Large intestine (tissue), 3 donors: ENCODE measurements around the gene ATP7A. TPM values are rescaled to one million over a fixed set of nuclear protein-coding genes. Genes with fewer than 3 reads are reported as not detected.
"Not testable (repeated sequence)": the region's sequence is repeated elsewhere in the genome, so short reads cannot be mapped to it uniquely, and the experiment has no call there.

ENCODE experiments used
- DNase-seq, 2 donors: peaks; one replicate each; pipeline versions ENCODE4 v3.0.0 to v3.0.0-alpha.2; 2013
- H3K27ac ChIP-seq: one replicate; pipeline ENCODE4 v1.5.1; 2013; ENCODE audit warnings: low read length
- H3K27me3 ChIP-seq: 2 replicates; pipeline ENCODE4 v1.6.1; 2013; ENCODE audit warnings: low read length; ENCODE audit not compliant: control insufficient read depth, insufficient read depth
- H3K36me3 ChIP-seq: 2 replicates; pipeline ENCODE4 v1.6.1; 2013; ENCODE audit warnings: low read length; ENCODE audit not compliant: control insufficient read depth, insufficient read depth
- H3K4me1 ChIP-seq: one replicate; pipeline ENCODE4 v1.6.1; 2013; ENCODE audit warnings: low read length; ENCODE audit not compliant: control insufficient read depth, insufficient read depth
- H3K4me3 ChIP-seq: one replicate; pipeline ENCODE4 v1.5.1; 2013; ENCODE audit warnings: low read length
- H3K9me3 ChIP-seq: one replicate; pipeline ENCODE4 v1.6.1; 2013; ENCODE audit warnings: mild to moderate bottlenecking, low read depth, low read length, moderate library complexity; ENCODE audit not compliant: control insufficient read depth
- WGBS: methylation state at CpG from one replicate; pipeline ENCODE4 v1.1.5; 2013; ENCODE audit warnings: low lambda C conversion rate; ENCODE audit not compliant: insufficient coverage; 5-methylcytosine and 5-hydroxymethylcytosine counted together
- polyA plus RNA-seq: library from polyadenylated mRNA; unstranded; fragments of 120-200 nt; gene quantifications from one replicate; pipeline ENCODE4 v1.2.1, GENCODE V29; 2013

The ATP7A gene
- polyA plus RNA-seq, 1 donor = 10.0 TPM

GRCh38 chrX:77945031-77945430 lies 34.5 kb downstream of the ATP7A start:
- not testable (repeated sequence) for H3K27me3 ChIP-seq, H3K4me1 ChIP-seq, H3K4me3 ChIP-seq, H3K27ac ChIP-seq, H3K36me3 ChIP-seq, H3K9me3 ChIP-seq, DNase-seq
- WGBS = no CpG with 5 or more reads among the region's 6 CpGs

- no peaks in the 10 kb centered on the region for H3K27me3 ChIP-seq
- no peaks in the 10 kb centered on the region for H3K36me3 ChIP-seq
- H3K4me3 ChIP-seq = no peak overlapping the region
- H3K9me3 ChIP-seq = no peaks in the 10 kb centered on the region
- no peak overlapping the region for H3K27ac ChIP-seq
- DNase-seq = no peak
- WGBS = no CpG with 5 or more reads among the region's 7 CpGs
- H3K4me1 ChIP-seq = peaks cover 2% of the 10 kb centered on the region
Measured at GRCh38 chrX:77945910-77946545, 35.5 kb downstream of the ATP7A start.

GRCh38 chrX:77946571-77946970 lies 36.1 kb downstream of the ATP7A start:
- H3K27me3 ChIP-seq = no peaks in the 10 kb centered on the region
- no peaks in the 10 kb centered on the region for H3K9me3 ChIP-seq
- no peak overlapping the region for H3K27ac ChIP-seq
- no peak overlapping the region for H3K4me3 ChIP-seq
- no peaks in the 10 kb centered on the region for H3K36me3 ChIP-seq
- peaks cover 2% of the 10 kb centered on the region for H3K4me1 ChIP-seq
- no peak for DNase-seq
- no CpG with 5 or more reads among the region's 2 CpGs for WGBS

GRCh38 chrX:77949840-77950239 lies 39.3 kb downstream of the ATP7A start:
- H3K4me3 ChIP-seq = no peak overlapping the region
- DNase-seq = no peak
- no peaks in the 10 kb centered on the region for H3K27me3 ChIP-seq
- H3K4me1 ChIP-seq = no peaks in the 10 kb centered on the region
- H3K36me3 ChIP-seq = no peaks in the 10 kb centered on the region
- H3K9me3 ChIP-seq = no peaks in the 10 kb centered on the region
- WGBS = no CpG with 5 or more reads among the region's 2 CpGs
- H3K27ac ChIP-seq = no peak overlapping the region

- Histone ChIP-seq H3K9me3 (no peaks in the 10 kb centered on the region), H3K27ac (no peak overlapping the region), H3K36me3 (no peaks in the 10 kb centered on the region), H3K27me3 (no peaks in the 10 kb centered on the region), H3K4me1 (no peaks in the 10 kb centered on the region), H3K4me3 (no peak overlapping the region)
- WGBS = no CpG with 5 or more reads among the region's 1 CpG
- DNase-seq = no peak
Measured at GRCh38 chrX:77952173-77952572, 41.7 kb downstream of the ATP7A start.

GRCh38 chrX:77953302-77953701 lies 42.8 kb downstream of the ATP7A start:
- no CpG with 5 or more reads among the region's 1 CpG for WGBS

GRCh38 chrX:77953708-77954107 lies 43.2 kb downstream of the ATP7A start:
- DNase-seq = peak in 1 of 2 donors; percentile 15

More at GRCh38 chrX:77953302-77953701, 42.8 kb downstream of the ATP7A start:
- H3K27me3 ChIP-seq = no peaks in the 10 kb centered on the region
- no peak overlapping the region for H3K27ac ChIP-seq
- H3K36me3 ChIP-seq = no peaks in the 10 kb centered on the region
- H3K9me3 ChIP-seq = no peaks in the 10 kb centered on the region
- H3K4me1 ChIP-seq = no peaks in the 10 kb centered on the region
- no peak for DNase-seq
- H3K4me3 ChIP-seq = no peak overlapping the region

GRCh38 chrX:77960567-77960966 lies 50.1 kb downstream of the ATP7A start:
- no peaks in the 10 kb centered on the region for H3K9me3 ChIP-seq
- no peaks in the 10 kb centered on the region for H3K4me1 ChIP-seq
- H3K27me3 ChIP-seq = no peaks in the 10 kb centered on the region
- H3K27ac ChIP-seq = no peak overlapping the region
- WGBS = no CpG with 5 or more reads among the region's 1 CpG
- H3K36me3 ChIP-seq = no peaks in the 10 kb centered on the region
- H3K4me3 ChIP-seq = no peak overlapping the region
- no peak for DNase-seq

More at GRCh38 chrX:77953708-77954107, 43.2 kb downstream of the ATP7A start:
- H3K9me3 ChIP-seq = no peaks in the 10 kb centered on the region
- no peak overlapping the region for H3K27ac ChIP-seq
- no peaks in the 10 kb centered on the region for H3K27me3 ChIP-seq
- no CpG with 5 or more reads among the region's 1 CpG for WGBS
- no peak overlapping the region for H3K4me3 ChIP-seq
- H3K36me3 ChIP-seq = no peaks in the 10 kb centered on the region
- no peaks in the 10 kb centered on the region for H3K4me1 ChIP-seq

GRCh38 chrX:77961063-77961462 lies 50.6 kb downstream of the ATP7A start:
- Histone ChIP-seq H3K27ac (no peak overlapping the region), H3K36me3 (no peaks in the 10 kb centered on the region), H3K4me1 (no peaks in the 10 kb centered on the region), H3K9me3 (no peaks in the 10 kb centered on the region), H3K27me3 (no peaks in the 10 kb centered on the region), H3K4me3 (no peak overlapping the region)
- WGBS = no CpG with 5 or more reads among the region's 2 CpGs
- DNase-seq = no peak

- WGBS = no CpG with 5 or more reads among the region's 13 CpGs
- Histone ChIP-seq H3K4me3 (no peak overlapping the region), H3K36me3 (no peaks in the 10 kb centered on the region), H3K27me3 (no peaks in the 10 kb centered on the region), H3K27ac (no peak overlapping the region), H3K4me1 (no peaks in the 10 kb centered on the region), H3K9me3 (no peaks in the 10 kb centered on the region)
- no peak for DNase-seq
Measured at GRCh38 chrX:77962068-77962902, 51.8 kb downstream of the ATP7A start.
